Right lobe of liver (tissue), 4 donors: ENCODE results near the gene CLCF1.

Experiments used
- CTCF ChIP-seq, 4 donors: fragments of 200-600 bp in 3 of 4; fragments of 450-650 bp in 1 of 4; IDR thresholded peaks; one replicate each; pipeline versions ENCODE4 v1.5.1 to v1.8.0; 2016 to 2022; ENCODE audit warnings: antibody characterized with exemption in 4 of 4, mild to moderate bottlenecking in 2 of 4
- POLR2A ChIP-seq: fragments of 450-650 bp; IDR thresholded peaks from one replicate; pipeline ENCODE4 v1.6.1; 2017; ENCODE audit warnings: antibody characterized with exemption, mild to moderate bottlenecking
- donor health status: DM: no; HTN: no; CAD: no.
- donor health status: DM: no; HTN: no; CAD: no.
- donor health status: DM: no; HTN: yes; CAD: no.

- TF ChIP-seq POLR2A (no peak), CTCF (IDR thresholded peaks at IDR 0.05) (no peak)
Observed at GRCh38 chr11:67364783-67365722, 8.3 kb downstream of the CLCF1 start.
